CD4-positive, CD25-positive, alpha-beta regulatory T cell (primary cell): Measurements from ENCODE around the gene CMIP. TPM values are rescaled to one million over a fixed set of nuclear protein-coding genes. Genes with fewer than 3 reads are reported as not detected.
A peak's percentile ranks its signal among the peaks of the same experiment; 100 is the strongest.

Experiments
- ATAC-seq, 2 donors: fragments of 150-1000 bp; cut with Tn5 transposase; one replicate each; pipeline ENCODE4 v1.10.0; 2021; ENCODE audit warnings: low read depth in 2 of 2, moderate number of reproducible peaks in 2 of 2, moderate library complexity in 1 of 2
- DNase-seq, 3 donors: peaks; one replicate each; pipeline versions ENCODE4 v3.0.0 to v3.0.0-alpha.2; 2012 to 2022; ENCODE audit warnings: mixed read lengths in 1 of 3
- H3K27ac ChIP-seq: one replicate; pipeline ENCODE4 v1.7.0; 2013; ENCODE audit warnings: mild to moderate bottlenecking, low read length; ENCODE audit not compliant: insufficient read depth, poor library complexity, severe bottlenecking
- H3K27me3 ChIP-seq: one replicate; pipeline ENCODE4 v1.7.0; 2013; ENCODE audit warnings: low read length; ENCODE audit not compliant: control insufficient read depth, insufficient read depth
- H3K36me3 ChIP-seq: one replicate; pipeline ENCODE4 v1.7.0; 2013; ENCODE audit warnings: mild to moderate bottlenecking, low read length, moderate library complexity; ENCODE audit not compliant: control insufficient read depth, insufficient read depth
- H3K4me1 ChIP-seq: 2 replicates; pipeline ENCODE4 v1.7.0; 2013; ENCODE audit warnings: mild to moderate bottlenecking, low read length; ENCODE audit not compliant: insufficient read depth, control insufficient read depth, poor library complexity, severe bottlenecking
- H3K4me3 ChIP-seq: one replicate; pipeline ENCODE4 v1.7.0; 2013; ENCODE audit warnings: low read depth, mild to moderate bottlenecking, low read length, moderate library complexity
- H3K9me3 ChIP-seq, 2 experiments: 1 replicate in 1 of 2; 2 replicates in 1 of 2; pipeline ENCODE4 v1.7.0; 2013; ENCODE audit warnings: low read length in 2 of 2, mild to moderate bottlenecking in 1 of 2, moderate library complexity in 1 of 2; ENCODE audit not compliant: control insufficient read depth in 2 of 2
- H3K27ac Mint-ChIP-seq, 3 donors: one replicate each; pipeline ENCODE4 v1.8.0; 2020 to 2022; ENCODE audit warnings: mild to moderate bottlenecking in 3 of 3, mixed read lengths in 3 of 3, moderate library complexity in 2 of 3
- H3K27me3 Mint-ChIP-seq: one replicate; pipeline ENCODE4 v1.8.0; 2022; ENCODE audit warnings: mild to moderate bottlenecking, mixed read lengths
- H3K36me3 Mint-ChIP-seq: one replicate; pipeline ENCODE4 v1.8.0; 2020; ENCODE audit warnings: mixed read lengths
- H3K4me1 Mint-ChIP-seq, 4 donors: one replicate each; pipeline ENCODE4 v1.8.0; 2020 to 2022; ENCODE audit warnings: mixed read lengths in 4 of 4, mild to moderate bottlenecking in 1 of 4
- H3K4me3 Mint-ChIP-seq, 4 donors: one replicate each; pipeline ENCODE4 v1.8.0; 2020 to 2022; ENCODE audit warnings: mild to moderate bottlenecking in 4 of 4, mixed read lengths in 4 of 4, moderate library complexity in 3 of 4
- H3K9me3 Mint-ChIP-seq, 7 donors: one replicate each; pipeline ENCODE4 v1.8.0; 2020 to 2022; ENCODE audit warnings: mixed read lengths in 7 of 7, mild to moderate bottlenecking in 3 of 7, moderate library complexity in 2 of 7
- polyA plus RNA-seq, 4 donors: library from polyadenylated mRNA; unstranded; fragments of 300-500 nt; fragmentation: Illumina TruSeq; gene quantifications; one replicate each; pipeline ENCODE4 v1.2.3, GENCODE V29; 2021
- total RNA-seq: library from RNA; stranded (reverse); gene quantifications from one replicate; pipeline ENCODE4 v1.2.3, GENCODE V29; 2022

Gene CMIP
- total and polyA plus RNA-seq, 5 donors from 2014 or later: 0.21 to 49.7 (median 0.94) TPM

DNA sequence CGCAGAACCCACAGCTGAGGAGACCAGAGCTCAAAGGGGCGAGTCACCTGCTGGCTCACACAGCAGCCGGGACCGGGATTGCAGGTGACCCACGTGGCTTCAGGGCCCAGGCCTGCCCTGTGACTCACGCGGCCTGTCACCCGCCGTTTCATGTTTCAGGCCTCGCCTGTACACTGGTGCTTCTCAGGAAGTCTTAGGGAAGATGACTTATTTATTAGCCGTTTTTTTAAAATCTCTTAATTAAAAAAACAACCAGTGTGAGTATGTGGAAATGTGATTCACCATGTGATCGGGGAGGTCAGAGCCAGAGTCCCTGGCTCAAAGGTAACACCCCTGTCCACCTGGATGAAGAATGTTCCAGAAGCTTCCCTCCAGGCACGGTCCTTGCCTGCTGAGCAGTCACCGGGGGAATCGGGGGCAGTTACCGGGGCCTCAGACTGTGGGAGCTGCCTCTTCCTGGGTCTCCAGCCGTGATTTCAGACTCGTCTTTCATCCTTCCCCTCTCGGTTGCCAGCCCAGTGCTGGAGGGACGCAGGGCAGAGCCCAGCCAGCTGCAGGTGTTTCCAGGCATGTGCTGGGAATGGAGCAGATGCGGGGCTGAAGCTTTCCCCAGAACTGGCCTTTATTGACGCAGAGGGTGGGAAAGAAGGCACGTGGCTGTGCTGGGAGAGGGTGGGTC, 49.3 kb downstream of the CMIP start:
- Mint-ChIP-seq H3K36me3 (peaks cover 8% of the 10 kb centered on the region), H3K27ac (peak overlapping the region; percentile 42 to 86 (median 60)), H3K27me3 (no peaks in the 10 kb centered on the region), H3K4me3 (no peak overlapping the region), H3K4me1 (peaks cover 8 to 42% (median 27%) of the 10 kb centered on the region in 4 donors), H3K9me3 (no peaks in the 10 kb centered on the region)
- H3K9me3 ChIP-seq: no peaks in the 10 kb centered on the region
- ATAC-seq (peak; percentile 43 to 64), DNase-seq (no peak)
- no peaks in the 10 kb centered on the region for H3K36me3 ChIP-seq
- no peak overlapping the region for H3K4me3 ChIP-seq
- H3K27me3 ChIP-seq: no peaks in the 10 kb centered on the region
- no peak overlapping the region for H3K27ac ChIP-seq
- no peaks in the 10 kb centered on the region for H3K4me1 ChIP-seq

- no peak for ATAC-seq
- H3K4me3 Mint-ChIP-seq: no peak overlapping the region
- H3K9me3 Mint-ChIP-seq: no peaks in the 10 kb centered on the region
- no peak for DNase-seq
- H3K27me3 Mint-ChIP-seq: no peaks in the 10 kb centered on the region
- H3K27me3 ChIP-seq: no peaks in the 10 kb centered on the region
- H3K4me1 Mint-ChIP-seq: peaks cover 6 to 44% (median 27%) of the 10 kb centered on the region in 4 donors
- no peak overlapping the region for H3K4me3 ChIP-seq
- H3K27ac Mint-ChIP-seq: no peak overlapping the region
- H3K9me3 ChIP-seq: no peaks in the 10 kb centered on the region
- H3K27ac ChIP-seq: no peak overlapping the region
- no peaks in the 10 kb centered on the region for H3K36me3 ChIP-seq
- no peaks in the 10 kb centered on the region for H3K4me1 ChIP-seq
- peaks cover 8% of the 10 kb centered on the region for H3K36me3 Mint-ChIP-seq
Measured at GRCh38 chr16:81494434-81494806, 49.8 kb downstream of the CMIP start.

DNA sequence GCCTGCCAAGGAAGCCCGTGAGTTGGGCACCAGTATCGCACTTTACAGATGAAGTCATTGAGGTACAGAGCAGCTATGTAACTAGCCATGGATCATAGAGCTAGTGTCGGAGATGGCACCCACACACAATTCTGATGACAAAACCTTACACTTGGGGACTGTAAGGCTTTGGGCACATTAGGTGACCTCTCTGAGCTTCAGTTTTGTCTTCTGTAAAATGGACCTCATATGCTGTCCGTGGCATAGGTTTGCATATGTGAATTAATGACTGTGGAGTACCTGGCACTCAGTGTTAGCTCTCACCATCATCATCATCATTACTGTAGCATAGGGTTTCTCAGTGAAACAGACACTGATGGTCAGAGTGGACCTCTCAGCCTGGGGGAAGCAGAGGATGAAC, 50.3 kb downstream of the CMIP start:
- no peaks in the 10 kb centered on the region for H3K36me3 ChIP-seq
- DNase-seq (no peak), ATAC-seq (no peak)
- H3K4me3 Mint-ChIP-seq: no peak overlapping the region
- no peaks in the 10 kb centered on the region for H3K4me1 ChIP-seq
- peaks cover 8% of the 10 kb centered on the region for H3K36me3 Mint-ChIP-seq
- H3K9me3 Mint-ChIP-seq: no peaks in the 10 kb centered on the region
- no peak overlapping the region for H3K27ac ChIP-seq
- H3K27me3 Mint-ChIP-seq: no peaks in the 10 kb centered on the region
- no peaks in the 10 kb centered on the region for H3K9me3 ChIP-seq
- no peaks in the 10 kb centered on the region for H3K27me3 ChIP-seq
- H3K27ac Mint-ChIP-seq: no peak overlapping the region
- peaks cover 6 to 47% (median 29%) of the 10 kb centered on the region in 4 donors for H3K4me1 Mint-ChIP-seq
- no peak overlapping the region for H3K4me3 ChIP-seq

GRCh38 chr16:81495321-81496234, 51.0 kb downstream of the CMIP start:
- no peak overlapping the region for H3K4me3 Mint-ChIP-seq
- peaks cover 6 to 51% (median 30%) of the 10 kb centered on the region in 4 donors for H3K4me1 Mint-ChIP-seq
- no peaks in the 10 kb centered on the region for H3K4me1 ChIP-seq

GRCh38 chr16:81496321-81496720, 51.7 kb downstream of the CMIP start:
- ATAC-seq (no peak), DNase-seq (no peak)
- Mint-ChIP-seq H3K4me1 (peaks cover 6 to 55% (median 27%) of the 10 kb centered on the region in 4 donors), H3K27me3 (no peaks in the 10 kb centered on the region), H3K36me3 (peaks cover 8% of the 10 kb centered on the region), H3K9me3 (no peaks in the 10 kb centered on the region), H3K27ac (peak overlapping the region in 1 of 3 donors; percentile 32), H3K4me3 (no peak overlapping the region)
- H3K9me3 ChIP-seq: no peaks in the 10 kb centered on the region
- no peak overlapping the region for H3K27ac ChIP-seq
- no peak overlapping the region for H3K4me3 ChIP-seq
- no peaks in the 10 kb centered on the region for H3K36me3 ChIP-seq
- H3K4me1 ChIP-seq: no peaks in the 10 kb centered on the region
- H3K27me3 ChIP-seq: no peaks in the 10 kb centered on the region

More at GRCh38 chr16:81495321-81496234, 51.0 kb downstream of the CMIP start:
- Histone ChIP-seq H3K36me3 (no peaks in the 10 kb centered on the region), H3K9me3 (no peaks in the 10 kb centered on the region), H3K27ac (no peak overlapping the region), H3K27me3 (no peaks in the 10 kb centered on the region), H3K4me3 (no peak overlapping the region)
- no peaks in the 10 kb centered on the region for H3K27me3 Mint-ChIP-seq
- DNase-seq (no peak), ATAC-seq (no peak)
- H3K27ac Mint-ChIP-seq: no peak overlapping the region
- no peaks in the 10 kb centered on the region for H3K9me3 Mint-ChIP-seq
- H3K36me3 Mint-ChIP-seq: peaks cover 8% of the 10 kb centered on the region

- Mint-ChIP-seq H3K36me3 (peaks cover 8% of the 10 kb centered on the region), H3K27ac (peak overlapping the region in 2 of 3 donors; percentile 20 to 32), H3K9me3 (no peaks in the 10 kb centered on the region), H3K4me3 (no peak overlapping the region), H3K4me1 (peaks cover 6 to 52% (median 26%) of the 10 kb centered on the region in 4 donors), H3K27me3 (no peaks in the 10 kb centered on the region)
- Histone ChIP-seq H3K4me1 (no peaks in the 10 kb centered on the region), H3K27ac (no peak overlapping the region), H3K27me3 (no peaks in the 10 kb centered on the region), H3K4me3 (no peak overlapping the region), H3K9me3 (no peaks in the 10 kb centered on the region), H3K36me3 (no peaks in the 10 kb centered on the region)
- ATAC-seq: no peak
- DNase-seq: no peak
Measured at GRCh38 chr16:81496742-81497141, 52.1 kb downstream of the CMIP start.

- peak overlapping the region in 2 of 4 donors; percentile 22 to 79 for H3K4me3 Mint-ChIP-seq
- H3K36me3 Mint-ChIP-seq: peaks cover 8% of the 10 kb centered on the region
- no peaks in the 10 kb centered on the region for H3K36me3 ChIP-seq
- no peak overlapping the region for H3K27ac ChIP-seq
- DNase-seq (peak in 1 of 3 donors; percentile 31), ATAC-seq (peak in 1 of 2 donors; percentile 18)
- H3K4me1 Mint-ChIP-seq: peaks cover 6 to 48% (median 25%) of the 10 kb centered on the region in 4 donors
- no peak overlapping the region for H3K4me3 ChIP-seq
- peak overlapping the region; percentile 20 to 87 (median 42) for H3K27ac Mint-ChIP-seq
- H3K9me3 ChIP-seq: no peaks in the 10 kb centered on the region
- H3K27me3 Mint-ChIP-seq: no peaks in the 10 kb centered on the region
- no peaks in the 10 kb centered on the region for H3K4me1 ChIP-seq
- H3K27me3 ChIP-seq: no peaks in the 10 kb centered on the region
- H3K9me3 Mint-ChIP-seq: no peaks in the 10 kb centered on the region
Measured at GRCh38 chr16:81497690-81498089, 53.1 kb downstream of the CMIP start.
